SU-DHL-6 (cell line): ENCODE results near the gene PSMD14.

ENCODE experiments used
- CTCF ChIP-seq: fragments of 200-600 bp; sonication (generic); IDR thresholded peaks from one replicate; pipeline ENCODE4 v1.5.1; 2017; ENCODE audit warnings: antibody characterized with exemption, mild to moderate bottlenecking, low read length, moderate library complexity; ENCODE audit not compliant: insufficient read depth, poor library complexity, severe bottlenecking
- EZH2phosphoT487 ChIP-seq: fragments of 200-600 bp; sonication (generic), shearing (Covaris generic); conservative IDR thresholded peaks from 2 replicates; pipeline ENCODE4 v1.6.1; 2018; ENCODE audit warnings: mild to moderate bottlenecking, antibody characterized with exemption, low read length, moderate library complexity, mixed read lengths

- TF ChIP-seq CTCF, result peak; percentile 73
- TF ChIP-seq EZH2phosphoT487, result no peak
These were observed 35.0 kb upstream of the PSMD14 start for GRCh38 chr2:161273038-161273760.
